ENCODE data around the gene DHODH.
"Not testable (repeated sequence)": the region's sequence is repeated elsewhere in the genome, so short reads cannot be mapped to it uniquely, and the experiment has no call there.

DHODH gene

DNA sequence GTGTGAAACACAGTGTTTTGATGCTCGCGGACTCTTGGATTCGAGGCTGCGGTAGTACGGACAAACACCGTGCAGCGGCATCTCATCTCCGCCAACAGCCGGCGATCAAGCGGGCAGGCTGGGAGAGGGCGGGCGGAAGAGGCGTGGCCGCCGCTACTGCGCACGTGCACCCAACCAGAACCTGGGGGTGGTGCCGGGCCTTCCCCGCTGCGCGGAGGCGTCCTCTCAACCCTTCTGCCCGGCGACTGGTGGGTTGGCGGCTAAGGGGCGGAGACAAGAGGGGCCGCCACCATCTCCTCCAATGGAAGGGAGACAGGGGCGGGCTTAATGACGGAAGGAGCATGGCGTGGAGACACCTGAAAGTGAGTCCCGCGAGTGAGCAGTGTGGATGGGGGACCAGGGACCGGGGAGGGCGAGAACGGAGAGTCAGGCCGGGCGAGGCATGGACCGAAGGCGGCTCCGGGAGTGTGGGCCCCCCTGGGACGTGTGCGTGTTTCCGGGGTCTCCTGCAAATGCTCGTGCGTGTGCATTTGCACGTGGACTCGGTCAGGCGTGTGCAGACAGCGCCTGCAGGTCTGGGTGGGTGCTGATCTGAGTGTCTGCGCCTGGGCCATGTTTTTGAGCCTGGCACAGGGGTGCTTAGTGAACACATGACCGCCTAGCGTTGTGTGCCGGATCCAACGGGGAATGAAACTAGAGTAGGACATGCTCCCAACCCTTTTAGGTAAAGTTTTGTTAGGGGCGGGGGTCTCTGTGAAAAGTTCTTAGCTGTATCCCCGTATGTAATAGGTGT, at the start of gene DHODH:
TSS of gene DHODH (plus strand) at position 321 of the 793 bp plus-strand sequence. CDS start at position 342, 21 bp downstream.
- DNase-seq: peak; percentile 99

DNA sequence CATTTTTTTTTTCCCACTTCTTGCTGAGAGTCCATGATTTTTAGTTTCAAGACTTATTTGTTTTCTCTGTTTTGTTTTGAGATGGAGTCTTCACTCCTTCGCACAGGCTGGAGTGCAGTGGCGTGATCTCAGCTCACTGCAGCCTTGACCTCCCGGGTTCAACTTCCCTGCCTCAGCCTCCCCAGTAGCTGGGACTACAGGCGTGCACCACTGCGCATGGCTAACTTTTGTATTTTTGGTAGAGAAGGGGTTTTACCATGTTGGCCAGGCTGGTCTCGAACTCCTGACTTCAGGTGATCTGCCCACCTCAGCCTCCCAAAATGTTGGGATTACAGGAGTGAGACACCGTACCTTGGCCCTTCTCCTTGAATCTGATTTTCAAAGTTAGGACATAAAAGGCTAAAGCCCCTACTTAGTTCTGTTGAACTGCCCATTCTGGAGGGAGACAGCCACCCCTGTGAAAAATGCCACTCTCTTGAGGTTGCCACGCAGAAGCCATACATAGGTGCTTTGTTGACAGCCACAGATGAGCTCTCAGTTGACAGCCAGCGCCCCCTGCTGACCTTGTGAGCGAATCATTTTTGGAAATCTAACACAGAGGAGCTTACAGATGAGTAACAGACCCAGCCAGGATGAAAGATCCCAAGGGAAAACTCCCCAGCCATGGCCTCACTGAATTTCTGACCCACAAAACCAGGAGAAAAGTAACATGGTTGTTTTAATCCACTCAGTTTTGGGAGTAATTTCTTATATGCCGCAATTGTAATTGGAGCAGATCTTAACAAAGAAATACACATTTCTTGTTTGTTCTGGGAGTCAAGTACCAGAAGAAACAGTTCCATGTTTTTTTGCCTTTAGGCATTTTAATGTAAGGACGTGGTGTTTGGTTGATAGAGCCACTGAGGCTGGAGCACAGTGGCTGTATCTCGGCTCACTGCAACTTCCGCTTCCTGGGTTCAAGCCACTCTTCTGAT, 47.2 kb upstream of the DHODH start:
- peak; percentile 66 for DNase-seq

GRCh38 chr16:71963125-71963875, 45.2 kb upstream of the DHODH start:
- DNase-seq: no peak

DNA sequence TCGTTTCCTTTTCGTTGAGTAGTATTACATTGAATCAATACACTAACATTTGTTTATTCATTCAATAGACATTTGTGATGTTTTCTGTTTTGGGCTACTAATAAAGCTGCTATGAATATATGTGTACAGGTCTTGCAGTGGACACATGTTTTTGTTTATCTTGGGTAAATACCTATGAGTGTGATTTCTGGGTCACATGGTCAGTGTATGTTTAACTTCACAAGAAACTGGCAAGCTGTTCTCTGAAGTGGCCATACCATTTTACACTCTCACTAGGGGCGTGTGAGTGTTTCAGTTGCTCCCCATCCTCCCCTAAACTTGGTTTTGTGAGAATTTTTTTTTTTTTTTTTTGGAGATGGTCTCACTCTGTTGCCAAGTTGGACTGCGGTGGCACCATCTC, 43.3 kb upstream of the DHODH start:
- no peak for DNase-seq

GRCh38 chr16:71966932-71967331, 41.6 kb upstream of the DHODH start:
- DNase-seq: no peak

GRCh38 chr16:71969353-71969752, 39.2 kb upstream of the DHODH start:
- no peak for DNase-seq

DNA sequence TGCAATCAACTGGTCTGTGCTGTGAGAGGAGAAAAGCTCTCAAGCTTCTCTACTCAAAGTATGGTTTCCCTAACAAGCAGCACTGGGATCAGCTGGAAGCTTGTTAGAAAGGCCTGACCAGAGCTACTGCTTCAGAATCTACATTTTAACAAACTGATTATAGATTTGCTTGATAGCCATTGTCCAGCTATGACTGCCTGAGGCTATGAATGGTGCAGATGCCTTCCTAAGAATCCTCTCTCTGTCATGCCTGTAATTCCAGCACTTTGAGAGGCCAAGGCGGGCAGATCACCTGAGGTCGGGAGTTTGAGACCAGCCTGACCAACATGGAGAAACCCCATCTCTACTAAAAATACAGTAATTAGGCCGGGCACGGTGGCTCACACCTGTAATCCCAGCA, 37.0 kb upstream of the DHODH start:
- no peak for DNase-seq

GRCh38 chr16:71972356-71972755, 36.2 kb upstream of the DHODH start:
- DNase-seq: no peak

DNA sequence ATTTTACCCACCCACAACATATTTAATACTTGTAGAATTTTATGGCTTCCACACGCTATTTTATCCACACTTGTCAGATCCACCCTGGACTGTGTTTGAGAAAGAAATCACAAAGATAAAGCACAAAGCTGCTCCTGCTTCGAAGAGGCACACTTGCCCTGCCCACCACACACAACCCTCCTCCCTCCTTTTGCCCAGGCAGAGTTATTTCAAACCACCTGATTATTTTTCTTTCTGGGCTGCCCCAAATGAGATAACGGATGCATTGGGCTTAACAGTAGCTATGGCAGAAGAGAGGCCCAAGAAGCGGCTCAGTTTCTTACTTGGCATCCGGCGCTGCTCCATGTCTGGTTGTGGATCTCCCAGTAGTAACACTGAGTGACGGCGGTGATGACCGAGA, 35.5 kb upstream of the DHODH start:
- DNase-seq: no peak

- no peak for DNase-seq
Observed at GRCh38 chr16:71974068-71974818, 34.3 kb upstream of the DHODH start.

GRCh38 chr16:71985262-71985974, 23.1 kb upstream of the DHODH start:
- no peak for DNase-seq

- DNase-seq: no peak
Observed at GRCh38 chr16:71986131-71986530, 22.4 kb upstream of the DHODH start.

DNA sequence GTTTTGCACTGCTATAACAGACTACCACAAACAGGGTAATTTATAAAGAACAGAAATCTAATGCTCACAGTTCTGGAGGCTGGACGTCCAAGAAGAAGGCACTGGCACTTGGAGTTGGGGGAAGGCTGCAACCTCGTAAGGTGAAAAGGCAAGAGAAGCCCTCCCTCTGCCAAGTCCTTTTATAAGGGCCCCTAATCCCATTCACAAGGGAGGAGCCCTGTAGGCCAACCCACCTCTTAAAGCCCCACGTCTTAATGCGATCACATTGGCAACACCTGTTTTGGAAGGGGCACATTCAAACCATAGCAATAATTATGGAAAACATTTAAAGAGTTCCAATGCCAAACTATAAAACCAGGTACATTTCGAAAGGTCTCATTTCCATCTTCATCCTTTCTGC, 13.5 kb upstream of the DHODH start:
- no peak for DNase-seq

DNA sequence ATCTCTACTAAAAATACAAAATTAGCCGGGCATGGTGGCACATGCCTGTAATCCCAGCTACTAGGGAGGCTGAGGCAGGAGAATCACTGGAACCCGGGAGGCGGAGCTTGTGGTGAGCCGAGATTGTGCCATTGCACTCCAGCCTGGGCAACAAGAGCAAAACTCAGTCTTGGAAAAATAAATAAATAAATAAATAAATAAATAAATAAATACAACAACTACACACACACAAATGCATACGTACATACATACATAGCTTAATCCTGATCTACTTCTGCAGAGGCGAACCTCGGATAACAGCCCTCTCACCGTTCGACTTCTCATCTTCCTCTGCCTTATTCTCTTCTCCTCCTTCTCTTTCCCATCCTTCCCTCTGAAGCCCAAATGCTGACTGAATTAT, 11.0 kb upstream of the DHODH start:
- DNase-seq: not testable (repeated sequence)

- DNase-seq: no peak
Observed at GRCh38 chr16:72001180-72001874, 7.2 kb upstream of the DHODH start.

DNA sequence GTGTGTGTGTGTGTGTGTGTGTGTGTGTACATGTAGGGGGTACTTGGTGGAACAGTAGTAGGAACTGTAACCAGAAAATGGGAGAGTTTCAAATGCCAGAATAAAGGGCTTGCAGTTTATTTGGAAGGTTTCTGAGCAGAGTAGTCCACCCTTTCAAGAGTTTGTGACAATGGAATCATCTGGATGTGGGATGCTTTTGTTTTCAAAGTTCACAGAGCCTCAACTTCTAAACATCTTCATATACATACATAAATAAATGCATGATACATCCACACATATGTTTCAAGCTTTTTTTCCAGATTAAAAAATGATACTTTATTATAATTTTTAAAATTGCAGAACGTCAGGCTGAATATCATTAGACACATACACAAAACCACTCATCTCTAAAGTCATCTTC, 5.9 kb upstream of the DHODH start:
- DNase-seq: no peak

- not testable (repeated sequence) for DNase-seq
Observed at GRCh38 chr16:72008065-72008423, 500 bp upstream of the DHODH start.

- no peak for DNase-seq
Observed at GRCh38 chr16:72009779-72010178, 1.2 kb downstream of the DHODH start.

GRCh38 chr16:72012607-72013006, 4.1 kb downstream of the DHODH start:
- no peak for DNase-seq

DNA sequence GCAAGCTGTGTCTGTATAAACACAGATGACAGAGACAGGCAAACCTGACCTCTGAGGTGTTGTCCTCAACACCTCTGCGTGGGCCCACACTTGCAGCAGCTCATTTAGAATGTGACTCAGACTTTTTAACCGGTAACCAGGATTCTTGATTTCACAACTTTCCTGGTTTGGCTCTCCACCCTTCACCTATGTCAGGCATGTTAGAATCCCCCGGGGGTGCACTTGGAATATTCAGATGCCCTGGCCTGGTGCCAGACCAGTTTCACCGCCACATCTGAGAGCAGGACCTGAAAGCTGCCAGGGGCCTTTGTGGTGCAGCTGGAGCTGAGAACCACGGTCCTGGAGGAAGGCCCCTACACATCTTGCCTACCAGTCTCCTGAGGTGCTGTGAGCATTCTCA, 4.8 kb downstream of the DHODH start:
- no peak for DNase-seq

All from HCEC 1CT (cell line).